ENCODE measurements around the gene ALDH1L1. TPM values are rescaled to one million over a fixed set of nuclear protein-coding genes. Genes with fewer than 3 reads are reported as not detected.

ALDH1L1 gene
- total and polyA plus RNA-seq, 2 experiments from 2014 or later = 1.0 to 1.3 TPM

DNA sequence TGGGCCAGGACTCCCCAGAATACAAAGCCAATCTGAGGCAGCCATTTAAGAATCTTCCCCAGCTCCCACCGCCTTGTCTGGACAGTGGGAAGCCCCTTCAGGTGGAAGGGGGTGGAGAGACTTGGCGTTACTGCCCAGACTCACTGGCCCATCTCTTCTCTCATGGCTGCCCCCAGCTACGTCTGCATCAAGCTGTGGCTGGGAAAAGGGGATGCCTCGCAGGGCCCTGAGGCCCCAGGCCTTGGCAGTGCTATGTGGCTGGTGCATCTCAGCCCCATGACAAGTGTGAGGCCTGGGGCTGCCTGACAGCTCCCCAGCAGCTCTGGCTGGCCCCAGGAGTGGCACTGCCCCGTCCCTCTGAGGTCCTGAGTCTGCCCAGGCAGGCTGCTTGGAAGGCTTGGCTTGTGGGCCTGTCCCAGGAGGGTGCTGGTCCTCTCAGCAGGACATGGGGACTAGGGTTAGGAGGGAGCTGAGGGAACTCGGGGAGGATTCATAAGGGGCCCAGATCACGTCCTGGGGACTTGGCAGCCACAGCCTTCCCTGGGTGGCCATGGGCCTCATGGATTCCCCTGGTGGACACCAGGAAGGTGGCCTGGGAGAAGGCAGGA, 76.3 kb downstream of the ALDH1L1 start:
- Mint-ChIP-seq H3K4me1 (no peaks in the 10 kb centered on the region; the same call in 2 of the 3 replicates), H3K4me3 (no peak overlapping the region), H3K27me3 (ENCODE audit: insufficient read depth, low read depth, poor library complexity) (no peaks in the 10 kb centered on the region), H3K36me3 (ENCODE audit: low read depth) (no peaks in the 10 kb centered on the region), H3K9me3 (peaks cover 3% of the 10 kb centered on the region; the same call in 1 of the 3 replicates), H3K27ac (no peak overlapping the region)
- DNase-seq (ENCODE audit: low spot score) (no peak), ATAC-seq (no peak)
- Histone ChIP-seq H3K36me3 (ENCODE audit: insufficient read depth) (no peaks in the 10 kb centered on the region), H3K27ac (ENCODE audit: low read depth) (no peak overlapping the region), H3K9me2 (ENCODE audit: insufficient read depth) (no peaks in the 10 kb centered on the region), H3K79me2 (replicated peaks; ENCODE audit: insufficient read depth) (no peaks in the 10 kb centered on the region), H3K4me1 (ENCODE audit: insufficient read depth) (no peaks in the 10 kb centered on the region), H3K4me2 (no peak overlapping the region), H2AFZ (no peak overlapping the region), H3K27me3 (ENCODE audit: insufficient read depth) (no peaks in the 10 kb centered on the region), H3F3A (replicated peaks; ENCODE audit: low read depth) (no peaks in the 10 kb centered on the region), H3K4me3 (no peak overlapping the region), H4K20me1 (replicated peaks; ENCODE audit: insufficient read depth) (no peaks in the 10 kb centered on the region)
- TF ChIP-seq, protein P1, sequence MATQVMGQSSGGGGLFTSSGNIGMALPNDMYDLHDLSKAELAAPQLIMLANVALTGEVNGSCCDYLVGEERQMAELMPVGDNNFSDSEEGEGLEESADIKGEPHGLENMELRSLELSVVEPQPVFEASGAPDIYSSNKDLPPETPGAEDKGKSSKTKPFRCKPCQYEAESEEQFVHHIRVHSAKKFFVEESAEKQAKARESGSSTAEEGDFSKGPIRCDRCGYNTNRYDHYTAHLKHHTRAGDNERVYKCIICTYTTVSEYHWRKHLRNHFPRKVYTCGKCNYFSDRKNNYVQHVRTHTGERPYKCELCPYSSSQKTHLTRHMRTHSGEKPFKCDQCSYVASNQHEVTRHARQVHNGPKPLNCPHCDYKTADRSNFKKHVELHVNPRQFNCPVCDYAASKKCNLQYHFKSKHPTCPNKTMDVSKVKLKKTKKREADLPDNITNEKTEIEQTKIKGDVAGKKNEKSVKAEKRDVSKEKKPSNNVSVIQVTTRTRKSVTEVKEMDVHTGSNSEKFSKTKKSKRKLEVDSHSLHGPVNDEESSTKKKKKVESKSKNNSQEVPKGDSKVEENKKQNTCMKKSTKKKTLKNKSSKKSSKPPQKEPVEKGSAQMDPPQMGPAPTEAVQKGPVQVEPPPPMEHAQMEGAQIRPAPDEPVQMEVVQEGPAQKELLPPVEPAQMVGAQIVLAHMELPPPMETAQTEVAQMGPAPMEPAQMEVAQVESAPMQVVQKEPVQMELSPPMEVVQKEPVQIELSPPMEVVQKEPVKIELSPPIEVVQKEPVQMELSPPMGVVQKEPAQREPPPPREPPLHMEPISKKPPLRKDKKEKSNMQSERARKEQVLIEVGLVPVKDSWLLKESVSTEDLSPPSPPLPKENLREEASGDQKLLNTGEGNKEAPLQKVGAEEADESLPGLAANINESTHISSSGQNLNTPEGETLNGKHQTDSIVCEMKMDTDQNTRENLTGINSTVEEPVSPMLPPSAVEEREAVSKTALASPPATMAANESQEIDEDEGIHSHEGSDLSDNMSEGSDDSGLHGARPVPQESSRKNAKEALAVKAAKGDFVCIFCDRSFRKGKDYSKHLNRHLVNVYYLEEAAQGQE (IDR thresholded peaks at IDR 0.05; ENCODE audit: unreplicated experiment) = no peak
- TF ChIP-seq, protein P2, sequence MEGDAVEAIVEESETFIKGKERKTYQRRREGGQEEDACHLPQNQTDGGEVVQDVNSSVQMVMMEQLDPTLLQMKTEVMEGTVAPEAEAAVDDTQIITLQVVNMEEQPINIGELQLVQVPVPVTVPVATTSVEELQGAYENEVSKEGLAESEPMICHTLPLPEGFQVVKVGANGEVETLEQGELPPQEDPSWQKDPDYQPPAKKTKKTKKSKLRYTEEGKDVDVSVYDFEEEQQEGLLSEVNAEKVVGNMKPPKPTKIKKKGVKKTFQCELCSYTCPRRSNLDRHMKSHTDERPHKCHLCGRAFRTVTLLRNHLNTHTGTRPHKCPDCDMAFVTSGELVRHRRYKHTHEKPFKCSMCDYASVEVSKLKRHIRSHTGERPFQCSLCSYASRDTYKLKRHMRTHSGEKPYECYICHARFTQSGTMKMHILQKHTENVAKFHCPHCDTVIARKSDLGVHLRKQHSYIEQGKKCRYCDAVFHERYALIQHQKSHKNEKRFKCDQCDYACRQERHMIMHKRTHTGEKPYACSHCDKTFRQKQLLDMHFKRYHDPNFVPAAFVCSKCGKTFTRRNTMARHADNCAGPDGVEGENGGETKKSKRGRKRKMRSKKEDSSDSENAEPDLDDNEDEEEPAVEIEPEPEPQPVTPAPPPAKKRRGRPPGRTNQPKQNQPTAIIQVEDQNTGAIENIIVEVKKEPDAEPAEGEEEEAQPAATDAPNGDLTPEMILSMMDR (conservative IDR thresholded peaks at IDR 0.05; ENCODE audit: low read depth in 2 of 2) = no peak
- TF ChIP-seq ZNF331 (CRISPR knock-in tag; IDR thresholded peaks at IDR 0.05; ENCODE audit: low read depth) (no peak), JUNB (IDR thresholded peaks at IDR 0.05; ENCODE audit: unreplicated experiment) (no peak), ZNF114 (CRISPR knock-in tag; IDR thresholded peaks at IDR 0.05) (no peak), NANOG (IDR thresholded peaks at IDR 0.05; ENCODE audit: borderline replicate concordance) (no peak), CREB1 (CRISPR knock-in tag; IDR thresholded peaks at IDR 0.05; ENCODE audit: low read depth) (no peak), STAT1 (IDR thresholded peaks at IDR 0.05; ENCODE audit: unreplicated experiment) (no peak)
- TF ChIP-seq, protein P3, sequence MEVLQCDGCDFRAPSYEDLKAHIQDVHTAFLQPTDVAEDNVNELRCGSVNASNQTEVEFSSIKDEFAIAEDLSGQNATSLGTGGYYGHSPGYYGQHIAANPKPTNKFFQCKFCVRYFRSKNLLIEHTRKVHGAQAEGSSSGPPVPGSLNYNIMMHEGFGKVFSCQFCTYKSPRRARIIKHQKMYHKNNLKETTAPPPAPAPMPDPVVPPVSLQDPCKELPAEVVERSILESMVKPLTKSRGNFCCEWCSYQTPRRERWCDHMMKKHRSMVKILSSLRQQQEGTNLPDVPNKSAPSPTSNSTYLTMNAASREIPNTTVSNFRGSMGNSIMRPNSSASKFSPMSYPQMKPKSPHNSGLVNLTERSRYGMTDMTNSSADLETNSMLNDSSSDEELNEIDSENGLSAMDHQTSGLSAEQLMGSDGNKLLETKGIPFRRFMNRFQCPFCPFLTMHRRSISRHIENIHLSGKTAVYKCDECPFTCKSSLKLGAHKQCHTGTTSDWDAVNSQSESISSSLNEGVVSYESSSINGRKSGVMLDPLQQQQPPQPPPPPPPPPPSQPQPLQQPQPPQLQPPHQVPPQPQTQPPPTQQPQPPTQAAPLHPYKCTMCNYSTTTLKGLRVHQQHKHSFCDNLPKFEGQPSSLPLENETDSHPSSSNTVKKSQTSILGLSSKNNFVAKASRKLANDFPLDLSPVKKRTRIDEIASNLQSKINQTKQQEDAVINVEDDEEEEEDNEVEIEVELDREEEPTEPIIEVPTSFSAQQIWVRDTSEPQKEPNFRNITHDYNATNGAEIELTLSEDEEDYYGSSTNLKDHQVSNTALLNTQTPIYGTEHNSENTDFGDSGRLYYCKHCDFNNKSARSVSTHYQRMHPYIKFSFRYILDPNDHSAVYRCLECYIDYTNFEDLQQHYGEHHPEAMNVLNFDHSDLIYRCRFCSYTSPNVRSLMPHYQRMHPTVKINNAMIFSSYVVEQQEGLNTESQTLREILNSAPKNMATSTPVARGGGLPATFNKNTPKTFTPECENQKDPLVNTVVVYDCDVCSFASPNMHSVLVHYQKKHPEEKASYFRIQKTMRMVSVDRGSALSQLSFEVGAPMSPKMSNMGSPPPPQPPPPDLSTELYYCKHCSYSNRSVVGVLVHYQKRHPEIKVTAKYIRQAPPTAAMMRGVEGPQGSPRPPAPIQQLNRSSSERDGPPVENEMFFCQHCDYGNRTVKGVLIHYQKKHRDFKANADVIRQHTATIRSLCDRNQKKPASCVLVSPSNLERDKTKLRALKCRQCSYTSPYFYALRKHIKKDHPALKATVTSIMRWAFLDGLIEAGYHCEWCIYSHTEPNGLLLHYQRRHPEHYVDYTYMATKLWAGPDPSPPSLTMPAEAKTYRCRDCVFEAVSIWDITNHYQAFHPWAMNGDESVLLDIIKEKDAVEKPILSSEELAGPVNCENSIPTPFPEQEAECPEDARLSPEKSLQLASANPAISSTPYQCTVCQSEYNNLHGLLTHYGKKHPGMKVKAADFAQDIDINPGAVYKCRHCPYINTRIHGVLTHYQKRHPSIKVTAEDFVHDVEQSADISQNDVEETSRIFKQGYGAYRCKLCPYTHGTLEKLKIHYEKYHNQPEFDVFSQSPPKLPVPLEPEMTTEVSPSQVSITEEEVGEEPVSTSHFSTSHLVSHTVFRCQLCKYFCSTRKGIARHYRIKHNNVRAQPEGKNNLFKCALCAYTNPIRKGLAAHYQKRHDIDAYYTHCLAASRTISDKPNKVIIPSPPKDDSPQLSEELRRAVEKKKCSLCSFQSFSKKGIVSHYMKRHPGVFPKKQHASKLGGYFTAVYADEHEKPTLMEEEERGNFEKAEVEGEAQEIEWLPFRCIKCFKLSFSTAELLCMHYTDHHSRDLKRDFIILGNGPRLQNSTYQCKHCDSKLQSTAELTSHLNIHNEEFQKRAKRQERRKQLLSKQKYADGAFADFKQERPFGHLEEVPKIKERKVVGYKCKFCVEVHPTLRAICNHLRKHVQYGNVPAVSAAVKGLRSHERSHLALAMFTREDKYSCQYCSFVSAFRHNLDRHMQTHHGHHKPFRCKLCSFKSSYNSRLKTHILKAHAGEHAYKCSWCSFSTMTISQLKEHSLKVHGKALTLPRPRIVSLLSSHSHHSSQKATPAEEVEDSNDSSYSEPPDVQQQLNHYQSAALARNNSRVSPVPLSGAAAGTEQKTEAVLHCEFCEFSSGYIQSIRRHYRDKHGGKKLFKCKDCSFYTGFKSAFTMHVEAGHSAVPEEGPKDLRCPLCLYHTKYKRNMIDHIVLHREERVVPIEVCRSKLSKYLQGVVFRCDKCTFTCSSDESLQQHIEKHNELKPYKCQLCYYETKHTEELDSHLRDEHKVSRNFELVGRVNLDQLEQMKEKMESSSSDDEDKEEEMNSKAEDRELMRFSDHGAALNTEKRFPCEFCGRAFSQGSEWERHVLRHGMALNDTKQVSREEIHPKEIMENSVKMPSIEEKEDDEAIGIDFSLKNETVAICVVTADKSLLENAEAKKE (CRISPR knock-in tag; IDR thresholded peaks at IDR 0.05) = no peak
- TF ChIP-seq, protein P4, sequence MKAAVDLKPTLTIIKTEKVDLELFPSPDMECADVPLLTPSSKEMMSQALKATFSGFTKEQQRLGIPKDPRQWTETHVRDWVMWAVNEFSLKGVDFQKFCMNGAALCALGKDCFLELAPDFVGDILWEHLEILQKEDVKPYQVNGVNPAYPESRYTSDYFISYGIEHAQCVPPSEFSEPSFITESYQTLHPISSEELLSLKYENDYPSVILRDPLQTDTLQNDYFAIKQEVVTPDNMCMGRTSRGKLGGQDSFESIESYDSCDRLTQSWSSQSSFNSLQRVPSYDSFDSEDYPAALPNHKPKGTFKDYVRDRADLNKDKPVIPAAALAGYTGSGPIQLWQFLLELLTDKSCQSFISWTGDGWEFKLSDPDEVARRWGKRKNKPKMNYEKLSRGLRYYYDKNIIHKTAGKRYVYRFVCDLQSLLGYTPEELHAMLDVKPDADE (IDR thresholded peaks at IDR 0.05) = no peak
